ENCODE data around the gene B3GNT8. TPM values are rescaled to one million over a fixed set of nuclear protein-coding genes. Genes with fewer than 3 reads are reported as not detected.

B3GNT8 gene
- total RNA-seq, 1 experiment from 2014 or later, result not detected

- ChIA-PET CTCF (no interaction called here), RAD21 (ENCODE audit: low non-redundant PET in 1 of 2, low total read pairs in 2 of 2, uncharacterized antibody in 2 of 2, unreplicated experiment in 2 of 2) (no interaction called here), POLR2A (no interaction called here)
- ATAC-seq (no peak), DNase-seq (ENCODE audit: low read depth, low spot score) (no peak)
- no peaks in the 10 kb centered on the region for H3K27me3 ChIP-seq (ENCODE audit: insufficient read depth, low read length)
- peak overlapping the region; percentile 83; the same call in 1 of the 2 replicates for H3K4me2 ChIP-seq (ENCODE audit: low read length)
- H3K4me3 ChIP-seq (replicated peaks in 1 of 2; ENCODE audit: low read depth in 1 of 2, low read length in 2 of 2), result no peak overlapping the region
- peaks cover 42% of the 10 kb centered on the region for H3K79me2 ChIP-seq (ENCODE audit: insufficient read depth, low read length)
- peaks cover 12 to 21% of the 10 kb centered on the region in 2 experiments for H3K4me1 ChIP-seq (ENCODE audit: control insufficient read depth in 1 of 2, insufficient read depth in 2 of 2, low read length in 2 of 2)
- intact Hi-C loops (cut with micrococcal nuclease), result no loop called here
- no peak overlapping the region for H2AFZ ChIP-seq (ENCODE audit: low read depth, low read length, poor library complexity, severe bottlenecking)
- TF ChIP-seq REST (IDR thresholded peaks at IDR 0.05; ENCODE audit: low read depth) (no peak), CTCF (IDR thresholded peaks at IDR 0.05 in 2 of 3, conservative IDR thresholded peaks at IDR 0.05 in 1 of 3; ENCODE audit: borderline replicate concordance in 1 of 3, insufficient read depth in 1 of 3, low read depth in 2 of 3, low read length in 2 of 3) (no peak), SP1 (IDR thresholded peaks at IDR 0.05; ENCODE audit: low read depth) (no peak), TCF7L2 (IDR thresholded peaks at IDR 0.05; ENCODE audit: borderline replicate concordance, extremely low read depth, insufficient read depth, insufficient read length) (no peak), EZH2 (IDR thresholded peaks at IDR 0.05) (no peak)
- H3K27ac ChIP-seq (ENCODE audit: low read depth, low read length), result no peak overlapping the region
- no peaks in the 10 kb centered on the region for H3K9me3 ChIP-seq (ENCODE audit: control insufficient read depth in 1 of 2, insufficient read depth in 1 of 2, low read depth in 1 of 2, low read length in 2 of 2)
- H3K9ac ChIP-seq (ENCODE audit: low read length), result no peak overlapping the region
- H3K9me2 ChIP-seq (ENCODE audit: insufficient read depth), result no peaks in the 10 kb centered on the region
- peaks cover 3 to 14% of the 10 kb centered on the region in 2 experiments; a peak in 3 of 4 replicates for H3K36me3 ChIP-seq (ENCODE audit: control insufficient read depth in 1 of 2, insufficient read depth in 2 of 2, low read length in 2 of 2)
- H4K20me1 ChIP-seq (ENCODE audit: insufficient read depth), result no peaks in the 10 kb centered on the region
- no TSS peak for BruUV-seq (replicated peaks)
These were observed 31.8 kb downstream of the B3GNT8 start for GRCh38 chr19:41395355-41395754.

All from HCT116 (cell line).